Stimulated activated CD4-positive, alpha-beta T cell treated with anti-CD3 and anti-CD28 coated beads, Interleukin-15, amount 100 ng/mL, for 1 hour (primary cell): ENCODE results near the gene DCLK1.

Source experiments
- DNase-seq, 2 donors: peaks; one replicate each; pipeline ENCODE4 v3.0.0-alpha.2; 2020; ENCODE audit warnings: low read depth in 1 of 2, low spot score in 1 of 2

The DCLK1 gene

DNA sequence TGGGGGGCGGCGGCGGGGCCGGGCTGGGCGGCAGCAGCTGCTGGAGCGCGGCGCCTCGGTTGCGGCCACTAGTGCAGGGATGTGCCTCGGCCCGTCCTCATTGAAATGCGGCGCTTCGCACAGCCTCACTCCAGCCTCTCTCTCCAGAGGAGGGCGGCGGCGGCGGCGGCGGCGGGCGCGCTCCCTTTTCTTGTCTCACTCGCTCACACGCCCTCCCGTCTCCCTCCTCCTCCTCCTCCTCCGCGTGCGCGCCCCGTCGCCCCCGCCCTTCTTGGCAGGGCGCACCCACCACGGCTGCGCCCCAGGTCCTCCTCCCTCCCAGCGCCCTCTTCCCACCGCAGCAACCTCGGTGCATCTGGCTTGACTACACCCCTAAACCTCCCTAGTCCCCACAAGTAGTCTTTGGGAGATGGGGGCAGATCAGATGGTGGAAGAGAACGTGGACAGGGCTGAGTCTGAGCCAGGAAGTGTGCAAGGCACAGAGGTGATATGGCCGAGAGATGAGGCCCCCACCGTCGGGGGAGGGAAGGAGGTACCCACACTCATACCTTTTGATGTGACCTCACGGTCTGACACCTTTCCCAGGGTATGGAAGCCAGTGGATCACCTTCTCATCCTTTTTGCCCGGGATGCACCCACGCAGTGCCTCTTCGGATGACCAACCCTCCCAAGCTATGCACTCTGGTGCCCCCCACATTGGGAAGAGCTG lies at the start of gene DCLK1:
DCLK1 (minus strand) TSS at position 161 of the 709 bp plus-strand sequence.
- no peak for DNase-seq

DNA sequence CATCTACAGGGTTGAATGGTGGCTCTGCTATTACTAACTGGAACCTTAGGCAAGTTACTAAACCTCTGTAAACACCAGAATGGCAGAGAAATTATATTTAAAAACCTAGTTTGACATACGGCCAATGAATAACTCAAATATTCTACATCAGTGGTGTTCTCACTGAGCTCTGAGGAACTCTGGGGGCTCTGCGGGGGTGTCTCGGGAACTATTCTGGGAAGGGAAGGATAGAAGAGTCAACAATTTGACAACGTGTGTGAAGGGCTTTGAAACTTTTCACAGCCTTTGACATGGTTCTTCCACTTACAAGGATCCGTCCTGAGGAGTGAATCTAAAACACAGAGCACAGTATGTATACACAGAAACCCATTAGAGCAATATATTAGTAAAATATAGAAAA lies 44.4 kb upstream of the DCLK1 start:
- no peak for DNase-seq

DNA sequence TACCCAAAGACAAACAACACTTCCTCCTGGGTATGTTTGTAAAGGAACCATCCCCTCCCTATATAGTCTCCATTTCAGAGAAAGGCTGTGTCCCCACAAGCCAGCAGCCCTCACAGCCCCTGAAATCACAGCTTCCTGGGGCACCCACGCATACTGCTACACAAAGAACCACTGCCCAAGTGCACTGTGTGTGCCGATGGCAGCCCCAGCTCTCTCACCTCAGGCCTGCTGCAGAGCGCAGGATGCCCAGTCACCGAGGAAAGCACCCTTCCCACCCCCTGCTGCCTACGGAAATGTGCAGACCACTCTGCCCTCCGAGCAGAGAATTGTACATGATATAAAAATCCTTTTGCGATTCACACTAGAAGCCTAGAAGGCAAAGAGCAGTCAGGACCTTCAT lies 43.7 kb upstream of the DCLK1 start:
- DNase-seq: no peak

GRCh38 chr13:36173571-36174322 lies 42.6 kb upstream of the DCLK1 start:
- DNase-seq: no peak

DNA sequence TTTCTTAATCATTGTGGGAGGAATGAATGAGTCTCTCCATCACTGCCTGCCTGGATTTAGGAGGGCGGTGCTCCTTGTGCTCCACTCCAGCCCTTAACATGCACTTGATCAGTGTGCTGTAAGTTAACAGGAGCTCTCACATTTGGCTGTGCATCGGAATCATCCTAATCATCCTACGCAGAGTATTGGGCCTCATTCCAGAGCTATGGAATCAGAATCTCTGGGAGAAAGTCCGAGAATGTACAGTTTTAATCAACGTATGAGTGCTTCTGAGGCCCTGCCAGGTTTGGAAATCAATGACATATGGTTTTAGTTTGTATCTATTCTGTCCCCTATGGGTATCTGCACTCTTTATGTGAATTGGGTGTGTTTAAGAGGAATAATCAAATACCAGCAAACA lies 34.9 kb upstream of the DCLK1 start:
- DNase-seq: no peak

DNA sequence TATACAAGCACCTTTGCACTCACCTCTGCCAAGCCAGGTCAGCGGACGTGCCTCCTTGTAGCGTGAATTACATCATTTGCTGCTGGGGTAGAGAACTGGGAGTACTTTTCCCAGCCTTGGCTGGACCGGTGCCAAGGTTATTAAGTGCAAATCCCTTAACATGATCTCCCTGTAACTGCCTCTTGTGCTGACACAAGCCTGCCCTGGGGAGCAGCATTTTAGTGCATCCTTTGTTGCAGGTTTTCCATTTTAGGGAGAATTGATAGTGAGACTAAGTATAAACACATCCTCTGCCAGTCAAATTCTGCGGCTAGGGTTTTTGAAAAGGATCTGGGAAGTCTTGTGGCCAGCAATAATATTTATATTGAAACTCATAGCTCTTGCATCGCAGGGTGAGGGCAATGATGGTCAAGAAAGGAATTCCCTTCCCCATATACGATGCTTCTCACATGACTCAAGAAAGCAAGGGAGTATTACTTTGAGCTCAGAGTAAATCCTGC lies 32.7 kb upstream of the DCLK1 start:
- no peak for DNase-seq

DNA sequence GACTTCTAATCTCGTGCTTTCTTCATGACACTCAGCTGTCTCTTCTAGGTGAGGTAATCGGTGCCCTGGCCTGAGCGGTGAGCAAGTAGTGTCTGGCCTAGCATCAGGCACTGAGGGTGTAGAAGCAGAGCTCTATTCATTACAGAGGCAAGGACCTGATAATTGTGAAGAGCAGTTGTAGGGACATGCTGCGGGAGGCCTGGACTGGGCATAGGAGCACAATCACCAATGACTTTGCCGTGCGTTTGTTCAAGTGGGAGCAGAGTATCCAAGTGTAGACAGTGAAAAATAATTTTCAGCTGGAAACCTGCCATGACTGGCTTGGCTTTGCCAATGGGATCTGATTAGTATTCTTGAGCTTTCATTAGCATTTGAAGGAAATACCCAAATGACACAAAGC lies 32.1 kb upstream of the DCLK1 start:
- DNase-seq: no peak

- no peak for DNase-seq
Observed at GRCh38 chr13:36160297-36160696, 29.1 kb upstream of the DCLK1 start.

DNA sequence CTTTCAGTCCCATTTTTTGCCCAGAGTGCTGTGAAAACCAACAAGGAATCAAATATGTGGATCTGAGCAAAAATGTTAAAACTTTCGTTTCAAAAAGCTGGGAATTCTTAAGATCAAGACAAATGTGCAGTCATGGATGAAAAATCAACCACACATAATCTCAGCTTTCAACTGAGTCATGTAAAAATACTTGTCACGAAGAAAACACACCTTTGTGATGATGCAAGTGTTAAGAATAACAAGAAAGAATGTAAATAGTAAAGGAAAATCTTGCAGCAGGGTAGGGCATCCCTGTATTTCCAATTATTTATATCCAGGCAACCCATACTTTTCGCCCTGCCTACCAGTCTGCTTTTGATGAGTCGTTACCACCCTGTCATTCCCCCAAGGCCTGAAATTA lies 27.4 kb upstream of the DCLK1 start:
- no peak for DNase-seq

- no peak for DNase-seq
Observed at GRCh38 chr13:36157480-36157879, 26.3 kb upstream of the DCLK1 start.

DNA sequence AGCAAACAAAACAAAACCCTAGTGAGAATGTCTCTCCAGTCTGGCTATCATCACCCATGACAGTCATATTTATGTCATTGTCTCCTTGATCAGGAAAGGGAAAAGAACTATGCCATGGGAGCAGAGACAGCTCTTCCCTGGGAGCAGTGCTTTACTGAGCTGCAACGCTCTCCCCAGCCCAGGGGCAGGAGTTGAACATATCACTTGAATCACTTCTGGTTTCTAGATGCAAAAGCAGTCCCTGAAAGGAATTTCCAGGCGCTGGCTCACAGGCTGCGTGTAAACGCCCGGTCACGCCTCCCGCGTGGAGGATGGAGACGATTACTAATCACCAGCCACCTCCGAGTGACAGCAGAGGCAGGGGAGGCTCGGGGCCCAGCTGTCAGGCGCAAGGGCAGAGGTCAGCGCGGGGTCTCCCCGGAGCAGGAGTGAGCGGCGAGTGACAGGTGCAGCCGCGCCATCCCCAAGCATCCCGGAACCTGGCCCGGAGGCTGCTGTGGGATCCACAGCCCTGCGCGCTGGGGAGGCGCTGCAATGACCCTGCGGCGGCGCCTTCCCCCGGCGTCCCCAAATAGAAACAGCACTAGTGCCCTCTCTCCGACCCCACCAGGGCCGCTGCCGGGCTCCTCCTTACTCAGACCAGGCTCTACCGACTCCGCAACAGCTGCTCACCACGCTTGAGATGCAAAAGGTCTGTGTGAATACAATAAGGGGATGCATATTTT lies 23.5 kb upstream of the DCLK1 start:
- no peak for DNase-seq

GRCh38 chr13:36151591-36151990 lies 20.4 kb upstream of the DCLK1 start:
- no peak for DNase-seq

DNA sequence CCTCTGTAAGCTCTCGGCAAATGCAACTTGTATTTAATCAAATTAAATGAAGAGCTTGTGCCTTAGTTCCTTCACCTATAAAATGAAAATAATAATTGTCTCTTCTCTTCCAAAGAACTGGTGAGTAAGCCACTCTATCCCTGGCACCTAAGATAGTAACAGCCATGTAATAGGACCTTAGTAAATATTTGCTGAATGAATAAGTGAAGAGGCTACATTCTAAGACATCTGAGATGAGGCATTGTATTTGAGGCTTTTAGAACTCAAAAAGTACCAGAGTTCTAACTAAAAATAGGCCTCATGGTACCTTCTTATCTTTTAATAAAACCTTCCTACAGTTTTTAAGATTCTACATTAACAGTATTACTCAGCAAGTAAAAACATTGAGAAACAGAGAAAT lies 17.3 kb upstream of the DCLK1 start:
- DNase-seq: no peak

DNA sequence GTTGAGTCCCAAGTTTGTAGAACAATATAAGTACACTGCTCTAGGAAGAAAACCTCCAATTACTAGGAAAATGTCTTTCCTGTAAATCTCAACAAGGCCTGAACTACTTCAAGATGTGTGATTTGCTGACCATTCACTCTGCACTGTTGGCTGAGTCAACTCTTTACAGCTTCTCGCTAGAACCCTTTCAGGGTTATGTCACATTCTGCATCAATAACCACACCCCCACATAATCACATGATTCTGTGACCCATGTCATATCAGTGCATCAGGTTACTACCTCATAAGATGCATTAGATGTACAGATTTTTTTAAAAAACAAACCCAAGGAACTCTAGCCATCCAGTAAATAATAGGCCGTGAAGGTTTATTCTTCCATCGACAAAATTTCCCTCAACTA lies 16.1 kb upstream of the DCLK1 start:
- DNase-seq: no peak

DNA sequence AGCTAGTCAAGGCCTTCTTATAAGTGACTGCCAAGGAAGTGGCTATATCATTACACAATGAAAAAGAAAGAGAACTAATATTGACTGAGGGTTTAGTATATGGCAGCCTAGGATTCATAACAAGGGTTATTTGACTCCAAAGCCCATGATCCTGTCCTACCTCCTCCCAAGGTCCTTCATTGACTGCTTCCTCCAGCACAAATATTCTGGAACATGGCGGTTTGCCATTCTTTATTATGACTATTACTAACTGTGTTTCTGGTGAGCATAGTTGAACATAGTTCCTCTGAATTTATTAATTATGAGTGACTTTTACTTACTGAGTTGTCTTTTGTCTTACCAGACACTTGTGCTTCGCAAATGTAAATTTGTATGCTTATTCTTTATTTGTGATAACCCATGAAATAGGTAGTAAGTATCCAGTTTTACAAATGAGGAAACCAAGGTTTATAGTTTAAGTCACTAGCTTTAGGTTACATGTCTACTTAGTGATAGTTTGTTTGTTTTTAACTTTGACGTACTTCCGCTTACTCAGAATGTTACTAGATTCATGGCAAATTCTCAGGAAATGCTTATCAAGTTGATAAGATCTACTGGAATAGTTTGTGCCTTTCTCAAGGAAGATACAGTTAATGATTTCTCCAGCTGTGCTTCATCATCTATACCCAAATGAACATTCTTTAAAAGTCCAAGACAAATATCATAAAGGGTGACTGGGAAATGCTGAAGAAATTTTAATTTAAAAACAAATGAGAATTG lies 15.5 kb upstream of the DCLK1 start:
- DNase-seq: no peak

GRCh38 chr13:36143738-36144137 lies 12.6 kb upstream of the DCLK1 start:
- DNase-seq: no peak

- no peak for DNase-seq
Observed at GRCh38 chr13:36142735-36143134, 11.6 kb upstream of the DCLK1 start.

GRCh38 chr13:36135876-36136275 lies 4.7 kb upstream of the DCLK1 start:
- DNase-seq: no peak

GRCh38 chr13:36134632-36135031 lies 3.5 kb upstream of the DCLK1 start:
- DNase-seq: no peak

DNA sequence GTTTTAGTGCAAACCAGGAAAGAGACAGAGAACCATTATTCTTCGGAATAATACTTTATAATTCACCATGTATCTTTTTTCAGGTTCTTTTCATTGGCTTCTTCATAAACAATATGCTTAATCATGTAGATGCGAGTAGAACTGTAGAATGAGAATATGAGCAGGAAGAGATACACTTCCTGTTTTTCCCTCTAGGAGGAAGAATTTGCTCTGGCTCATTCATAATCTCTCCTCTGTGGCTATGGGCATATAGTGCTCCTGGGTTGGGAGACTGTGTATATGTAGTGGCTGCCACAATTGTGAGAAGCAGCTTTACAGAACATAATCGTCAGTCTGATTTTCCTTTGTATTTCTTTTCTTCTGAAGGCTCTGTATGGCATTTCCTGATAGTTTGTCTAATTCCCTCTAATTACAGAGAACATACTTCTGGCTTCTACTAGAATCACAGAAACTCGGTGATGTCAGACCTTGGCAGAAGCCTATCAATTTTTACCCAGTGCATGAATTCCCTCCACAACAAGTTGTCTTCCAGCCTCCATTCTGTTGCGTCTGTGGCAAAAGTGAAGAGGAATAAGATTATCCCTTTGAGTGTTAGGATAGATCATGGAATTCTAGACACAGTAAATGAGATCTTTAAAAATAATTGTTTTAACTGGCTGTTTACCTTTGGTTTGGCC lies 2.9 kb upstream of the DCLK1 start:
- DNase-seq: no peak

DNA sequence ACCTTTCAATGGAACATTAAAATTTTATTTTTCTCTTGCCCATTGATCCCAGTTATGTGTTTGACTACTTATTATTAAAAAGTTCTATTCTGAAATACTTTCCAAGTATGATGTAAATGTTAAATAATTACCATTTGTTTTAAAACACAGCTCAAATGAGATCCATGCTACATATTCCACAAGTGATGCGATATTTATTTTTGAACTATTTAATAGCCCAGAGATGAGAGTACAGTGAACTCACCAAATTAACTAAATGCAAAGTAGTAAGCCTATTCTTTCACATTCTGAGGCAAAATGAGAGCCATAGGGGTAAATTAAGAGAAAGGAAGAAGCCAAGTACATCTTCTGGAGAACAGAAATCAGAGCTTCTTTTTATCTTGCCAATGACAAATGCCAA lies 1.2 kb upstream of the DCLK1 start:
- DNase-seq: no peak
